ENCODE results near the gene C18orf63.

The C18orf63 gene

GRCh38 chr18:74331404-74331803 is 15.8 kb downstream of the C18orf63 start:
- DNase-seq = no peak

GRCh38 chr18:74333091-74333490 is 17.5 kb downstream of the C18orf63 start:
- DNase-seq = no peak

GRCh38 chr18:74334242-74334893 is 18.7 kb downstream of the C18orf63 start:
- DNase-seq = no peak

GRCh38 chr18:74336656-74337055 is 21.0 kb downstream of the C18orf63 start:
- no peak for DNase-seq

- no peak for DNase-seq
Observed at GRCh38 chr18:74337155-74337911, 21.7 kb downstream of the C18orf63 start.

- no peak for DNase-seq
Observed at GRCh38 chr18:74337912-74338309, 22.3 kb downstream of the C18orf63 start.

GRCh38 chr18:74342416-74343043 is 26.9 kb downstream of the C18orf63 start:
- DNase-seq = no peak

- DNase-seq = no peak
Observed at GRCh38 chr18:74346206-74346605, 30.6 kb downstream of the C18orf63 start.

GRCh38 chr18:74348581-74348980 is 32.9 kb downstream of the C18orf63 start:
- DNase-seq = no peak

- no peak for DNase-seq
Observed at GRCh38 chr18:74351354-74351753, 35.7 kb downstream of the C18orf63 start.

- DNase-seq = no peak
Observed at GRCh38 chr18:74353169-74353775, 37.6 kb downstream of the C18orf63 start.

- no peak for DNase-seq
Observed at GRCh38 chr18:74356959-74357358, 41.3 kb downstream of the C18orf63 start.

GRCh38 chr18:74360852-74361655 is 45.4 kb downstream of the C18orf63 start:
- DNase-seq = no peak

GRCh38 chr18:74367905-74368304 is 52.3 kb downstream of the C18orf63 start:
- DNase-seq = no peak

GRCh38 chr18:74368901-74369705 is 53.5 kb downstream of the C18orf63 start:
- DNase-seq = no peak

- no peak for DNase-seq
Observed at GRCh38 chr18:74370115-74370514, 54.5 kb downstream of the C18orf63 start.

- DNase-seq = no peak
Observed at GRCh38 chr18:74373428-74373827, 57.8 kb downstream of the C18orf63 start.

- DNase-seq = no peak
Observed at GRCh38 chr18:74375999-74376398, 60.4 kb downstream of the C18orf63 start.

- DNase-seq = no peak
Observed at GRCh38 chr18:74376523-74376922, 60.9 kb downstream of the C18orf63 start.

- DNase-seq = no peak
Observed at GRCh38 chr18:74377776-74378175, 62.1 kb downstream of the C18orf63 start.

- DNase-seq = no peak
Observed at GRCh38 chr18:74378179-74378682, 62.6 kb downstream of the C18orf63 start.

GRCh38 chr18:74380916-74381315 is 65.3 kb downstream of the C18orf63 start:
- no peak for DNase-seq

Measured in cortex of kidney (tissue), 1 donor.